Activated T-cell treated with anti-CD3 and anti-CD28 coated beads for 48 hours (primary cell): ENCODE results near the gene WNT9A.
"Not testable (repeated sequence)": the region's sequence is repeated elsewhere in the genome, so short reads cannot be mapped to it uniquely, and the experiment has no call there.

ENCODE experiments used
- DNase-seq: peaks from one replicate; pipeline ENCODE4 v3.0.0-alpha.2; 2020; ENCODE audit warnings: low read depth

The WNT9A gene

GRCh38 chr1:227947676-227948492 is at the start of gene WNT9A:
TSS of gene WNT9A (minus strand) at chr1:227947932. CDS start at chr1:227947887, 45 bp downstream.
- no peak for DNase-seq

GRCh38 chr1:227996187-227996950 is 48.6 kb upstream of the WNT9A start:
- no peak for DNase-seq

- no peak for DNase-seq
Measured at GRCh38 chr1:227994632-227995300, 47.0 kb upstream of the WNT9A start.

DNA sequence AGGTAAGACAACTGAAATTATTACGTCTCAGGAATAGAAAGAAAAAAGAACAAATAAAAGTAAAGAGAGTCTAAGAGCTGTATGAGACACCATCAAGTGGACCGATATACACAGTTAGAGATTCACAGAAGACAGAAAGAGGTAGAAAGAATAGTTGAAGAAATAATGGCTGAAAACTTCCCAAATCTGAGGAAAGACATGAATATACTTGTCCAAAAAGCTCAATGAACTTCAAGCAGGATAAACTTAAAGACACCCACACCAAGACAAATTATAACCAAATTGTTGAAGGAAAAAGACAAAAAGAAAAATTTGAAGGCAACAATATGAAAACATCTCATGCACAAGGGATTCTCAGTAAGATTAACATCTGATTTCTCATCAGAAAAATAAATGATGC is 39.4 kb upstream of the WNT9A start:
- no peak for DNase-seq

- not testable (repeated sequence) for DNase-seq
Measured at GRCh38 chr1:227975583-227976283, 28.0 kb upstream of the WNT9A start.

GRCh38 chr1:227973724-227974288 is 26.1 kb upstream of the WNT9A start:
- DNase-seq = not testable (repeated sequence)

- DNase-seq = not testable (repeated sequence)
Measured at GRCh38 chr1:227972843-227973374, 25.2 kb upstream of the WNT9A start.

DNA sequence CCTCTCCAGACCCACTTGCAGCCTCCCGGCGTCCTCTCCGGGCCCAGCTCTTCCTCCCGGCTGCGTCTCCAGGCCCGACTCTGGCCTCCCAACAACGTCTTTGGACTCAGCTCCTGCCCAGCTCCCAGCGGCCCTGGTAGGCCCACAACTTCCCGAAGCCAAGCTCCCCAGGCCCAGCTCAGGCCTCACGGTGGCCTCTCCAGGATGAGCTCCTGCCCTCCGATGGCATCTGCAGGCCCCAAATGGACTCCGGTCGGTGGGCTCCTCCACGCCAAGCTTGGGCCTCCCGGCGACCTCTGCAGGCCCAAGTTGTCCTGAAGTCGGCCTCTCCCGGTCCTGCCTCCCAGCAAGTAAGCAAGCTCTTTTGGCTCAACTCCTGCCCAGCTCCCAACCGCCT is 24.5 kb upstream of the WNT9A start:
- not testable (repeated sequence) for DNase-seq

- DNase-seq = not testable (repeated sequence)
Measured at GRCh38 chr1:227971643-227972282, 24.0 kb upstream of the WNT9A start.

DNA sequence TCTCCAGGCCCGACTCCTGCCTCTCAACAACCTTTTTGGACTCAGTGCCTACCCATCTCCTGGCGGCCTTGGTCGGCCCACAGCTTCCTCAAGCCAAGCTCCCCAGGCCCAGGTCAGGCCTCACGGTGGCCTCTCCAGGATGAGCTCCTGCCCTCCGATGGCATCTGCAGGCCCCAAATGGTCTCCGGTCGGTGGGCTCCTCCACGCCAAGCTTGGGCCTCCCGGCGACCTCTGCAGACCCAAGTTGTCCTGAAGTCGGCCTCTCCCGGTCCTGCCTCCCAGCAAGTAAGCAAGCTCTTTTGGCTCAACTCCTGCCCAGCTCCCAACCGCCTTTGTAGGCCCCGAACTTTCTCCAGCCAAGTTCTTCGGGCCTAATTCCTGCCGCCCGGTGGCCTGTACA is 23.5 kb upstream of the WNT9A start:
- DNase-seq = not testable (repeated sequence)

DNA sequence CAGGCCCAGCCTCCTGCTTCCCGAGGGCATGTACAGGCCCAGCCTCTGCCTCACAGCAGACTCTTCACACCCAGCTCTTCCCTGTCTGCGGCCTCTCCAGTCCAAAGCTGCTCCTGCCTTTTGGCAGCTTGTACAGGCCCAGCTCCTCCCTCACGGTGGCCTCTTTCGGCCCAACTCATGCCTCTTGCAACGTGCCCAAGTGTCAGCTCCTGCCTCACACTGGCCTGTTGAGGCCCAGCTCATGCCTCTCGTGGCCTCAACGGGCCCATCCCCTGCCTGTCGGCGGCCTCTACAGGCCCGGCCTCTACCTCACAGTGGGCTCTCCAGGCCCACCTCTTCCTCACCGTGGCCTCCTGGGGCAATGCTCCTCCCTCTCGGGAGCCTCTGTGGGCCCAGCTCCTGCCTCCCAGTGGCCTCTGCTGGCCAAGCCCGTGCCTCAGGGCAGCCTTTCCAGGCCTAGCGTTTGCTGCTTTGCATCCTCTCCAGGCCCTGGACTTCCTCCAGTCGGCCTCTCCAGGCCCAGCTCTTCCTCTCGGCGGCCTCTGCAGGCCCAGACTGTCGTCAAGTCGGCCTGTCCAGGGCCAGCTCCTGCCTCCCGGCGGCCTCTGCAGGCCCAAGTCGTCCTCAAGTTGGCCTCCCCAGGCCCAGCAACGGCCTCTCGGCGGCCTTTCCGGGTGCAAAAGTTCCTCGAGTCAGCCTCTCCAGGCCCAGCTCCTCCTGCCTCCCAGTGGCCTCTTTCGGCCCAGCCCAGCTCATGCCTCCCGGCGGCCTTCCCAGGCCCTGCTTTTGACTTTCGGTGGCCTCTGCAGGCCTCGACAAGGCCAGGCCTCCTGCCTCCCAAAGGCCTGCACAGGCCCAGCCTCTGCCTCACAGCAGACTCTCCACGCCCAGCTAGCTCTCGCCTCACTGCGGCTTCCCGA is 22.6 kb upstream of the WNT9A start:
- not testable (repeated sequence) for DNase-seq

DNA sequence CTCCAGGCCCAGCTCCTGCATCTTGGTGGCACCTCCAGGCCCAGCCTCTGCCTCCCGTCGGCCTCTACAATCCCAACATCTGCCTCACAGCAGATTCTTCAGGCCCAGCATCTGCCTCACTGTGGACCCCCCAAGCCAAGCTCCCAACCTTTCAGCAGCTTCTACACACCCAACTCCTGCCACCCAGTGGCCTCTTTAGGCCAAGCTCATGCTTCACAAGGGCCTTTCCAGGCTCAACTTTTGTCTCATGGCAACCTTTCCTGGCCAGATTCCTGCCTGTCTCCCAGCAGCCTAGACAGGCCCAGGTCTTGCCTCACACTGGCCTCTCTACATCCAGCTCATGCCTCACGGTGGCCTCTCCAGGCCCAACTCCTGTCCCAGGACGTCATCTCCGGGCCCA is 20.1 kb upstream of the WNT9A start:
- DNase-seq = not testable (repeated sequence)

DNA sequence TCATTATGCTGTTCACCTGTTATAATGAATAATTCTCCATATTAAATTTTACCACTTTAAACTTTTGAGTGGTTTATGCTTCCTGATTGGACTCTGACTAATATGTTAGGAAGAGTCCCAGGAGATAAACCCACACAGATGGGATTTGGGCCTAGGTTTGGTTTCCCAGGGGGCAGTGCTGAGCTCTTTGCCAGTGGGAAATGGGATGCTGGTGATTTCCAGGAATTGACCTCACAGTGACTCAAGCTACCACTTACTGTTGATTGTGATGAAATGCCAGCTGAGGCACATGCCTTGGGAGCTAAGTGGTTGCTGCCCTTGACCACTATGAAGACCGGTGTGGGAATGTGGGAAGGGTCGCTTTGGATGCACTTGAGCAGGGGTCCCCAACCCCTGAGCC is 19.0 kb upstream of the WNT9A start:
- DNase-seq = not testable (repeated sequence)

DNA sequence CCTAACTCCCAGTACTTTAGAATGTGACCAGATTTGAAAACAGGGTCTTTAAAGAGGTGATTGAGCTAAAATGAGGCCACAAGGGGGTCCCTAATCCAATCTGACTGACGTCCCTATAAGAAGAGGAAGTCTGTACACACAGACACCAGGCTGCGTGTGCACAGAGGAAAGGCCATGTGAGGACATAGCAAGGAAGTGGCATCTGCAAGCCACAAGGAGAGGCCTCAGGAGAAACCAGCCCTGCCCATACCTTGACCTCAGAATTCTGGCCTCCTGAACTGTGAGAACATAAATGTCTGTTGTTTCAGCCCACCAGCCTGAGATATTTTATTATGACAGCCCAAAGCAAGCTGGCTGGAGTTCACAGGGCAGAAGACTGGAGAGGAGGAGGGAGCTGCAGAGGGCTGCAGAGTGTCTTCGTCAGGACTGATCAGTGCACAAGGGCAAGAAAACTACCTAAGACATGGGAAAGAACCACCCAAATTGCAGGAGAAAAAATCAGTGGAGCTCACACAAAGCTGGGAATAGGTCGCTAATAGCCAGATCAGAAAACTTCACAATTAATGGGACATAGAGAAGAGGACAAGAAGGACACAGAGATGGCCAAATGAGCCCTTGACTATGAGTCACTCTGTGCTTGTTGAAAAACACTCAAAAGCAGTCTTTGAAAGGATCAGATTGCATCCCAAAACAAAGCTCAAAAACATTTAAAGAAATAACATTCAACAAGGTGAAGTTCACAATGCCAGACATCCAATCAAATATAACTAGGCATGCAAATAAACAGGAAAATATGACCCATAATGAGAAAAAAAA is 14.1 kb upstream of the WNT9A start:
- no peak for DNase-seq

DNA sequence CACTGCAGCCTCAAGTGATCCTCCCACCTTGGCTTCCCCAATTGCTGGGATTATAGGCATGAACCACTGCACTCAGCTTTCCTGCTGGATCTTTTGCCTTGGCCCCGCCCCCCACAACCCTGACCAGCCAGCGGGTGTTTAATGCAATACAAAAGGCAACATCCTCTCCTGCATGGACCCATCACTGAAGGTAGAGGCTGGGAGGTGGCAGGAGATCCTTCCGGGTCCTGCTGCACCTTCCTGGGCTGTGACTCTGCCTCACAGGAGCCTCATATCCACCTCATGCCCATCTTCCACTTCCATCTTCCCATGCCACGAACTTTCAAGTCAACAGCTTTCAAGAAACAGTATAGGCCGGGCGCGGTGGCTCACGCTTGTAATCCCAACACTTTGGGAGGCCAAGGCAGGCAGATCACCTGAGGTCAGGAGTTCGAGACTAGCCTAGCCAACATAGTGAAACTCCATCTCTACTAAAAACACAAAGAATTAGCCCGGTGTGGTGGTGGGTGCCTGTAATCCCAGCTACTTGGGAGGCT is 11.7 kb upstream of the WNT9A start:
- no peak for DNase-seq

DNA sequence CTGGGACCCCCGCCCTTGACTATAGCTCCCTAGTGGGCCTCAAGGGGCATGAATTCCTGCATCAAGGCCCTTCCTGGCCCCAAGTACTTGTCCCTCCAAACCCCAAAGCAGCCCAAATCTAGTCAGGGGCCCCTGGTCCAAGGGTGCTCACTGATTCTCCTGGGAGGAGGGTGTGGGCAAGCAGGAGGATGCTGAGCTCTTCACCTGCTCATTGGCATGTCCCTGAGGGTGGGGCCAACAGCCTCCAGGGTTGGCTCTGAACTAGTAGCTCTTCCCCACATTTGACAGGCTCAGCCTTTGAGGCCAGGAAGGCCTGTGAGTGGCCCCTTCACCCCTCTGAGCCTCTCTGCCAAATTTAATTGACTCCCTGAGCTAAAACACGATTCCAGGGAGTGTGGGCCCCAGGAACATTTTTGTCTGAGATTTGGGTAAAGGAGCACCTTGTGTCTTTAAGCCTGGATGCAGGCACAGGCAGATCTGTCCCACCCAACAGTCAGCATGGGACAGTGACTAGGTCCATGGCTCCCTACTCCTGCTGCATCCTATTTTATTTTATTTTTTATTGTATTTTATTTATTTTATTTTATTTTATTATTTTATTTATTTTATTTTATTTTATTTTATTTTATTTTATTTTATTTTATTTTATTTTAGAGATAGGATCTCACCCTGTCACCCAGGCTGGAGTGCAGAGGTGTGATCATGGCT is 11.0 kb upstream of the WNT9A start:
- DNase-seq = no peak

DNA sequence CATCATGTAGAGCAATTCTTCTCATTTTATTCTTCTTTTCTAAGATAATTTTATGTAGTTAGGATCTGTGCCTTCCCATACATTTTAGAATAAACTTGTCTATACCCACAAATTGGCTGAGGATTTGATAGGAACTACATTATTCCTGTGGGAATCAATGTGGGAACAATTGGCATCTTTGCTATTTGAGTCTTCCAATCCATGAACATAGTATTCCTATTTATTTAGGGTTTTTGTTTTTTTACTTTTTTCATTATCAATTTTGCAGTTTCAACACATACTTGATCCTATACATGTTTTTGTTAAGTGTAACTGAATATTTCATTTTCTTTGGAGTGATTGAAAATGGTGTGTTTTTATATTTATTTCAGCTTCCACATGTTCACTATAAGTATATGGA is 8.1 kb upstream of the WNT9A start:
- DNase-seq = no peak
